K562 (cell line): ENCODE measurements around the gene SOCS3. TPM values are rescaled to one million over a fixed set of nuclear protein-coding genes. Genes with fewer than 3 reads are reported as not detected.

Experiments
- ATAC-seq: fragments of 200-7000 bp; cut with Tn5 transposase; 3 replicates; pipeline ENCODE4 v1.9.1; 2020; ENCODE audit warnings: moderate library complexity
- BruUV-seq: library from RNA; stranded (reverse); fragments of 400-500 nt; replicated peaks from 2 replicates; lab custom pipeline; 2021; lab: Mats Ljungman, UMichigan
- CTCF ChIA-PET: fragments of 300-600 bp; formaldehyde crosslinking; extraction: SDS; loops from one replicate; lab custom pipeline; 2021; ENCODE audit warnings: low intra/inter-chr PET ratio; lab: Yijun Ruan, JAX
- POLR2A ChIA-PET: fragments of 300-600, 350-650 bp; sonication (Branson Sonifier 250); formaldehyde crosslinking; extraction: SDS; loops from one replicate; lab custom pipeline; 2021; ENCODE audit warnings: antibody characterized with exemption, inconsistent platforms; lab: Yijun Ruan, JAX
- DNase-seq, 4 experiments: peaks; one replicate each; pipeline versions ENCODE4 v3.0.0 to v3.0.0-alpha.2; 2011 to 2018; ENCODE audit warnings: low spot score in 3 of 4, mixed read lengths in 3 of 4; ENCODE audit errors: extremely low read depth in 1 of 4
- FAIRE-seq: peaks from 2 replicates; lab custom pipeline; 2011; peaks lifted over from hg19 to GRCh38; lab: Jason Lieb, UNC
- H2AFZ ChIP-seq: 2 replicates; pipeline ENCODE4 v1.6.0; 2011; ENCODE audit warnings: low read depth, low read length, control low read depth, inconsistent platforms
- H3K27ac ChIP-seq: fragments of 200-600 bp; 3 replicates; pipeline ENCODE4 v1.8.0; 2011; ENCODE audit warnings: low read depth, mild to moderate bottlenecking, control low read depth, inconsistent platforms, low read length, moderate library complexity, mixed read lengths; ENCODE audit errors: extremely low read depth
- H3K27me3 ChIP-seq, 2 experiments: fragments of 300-600 bp in 1 of 2; 2 replicates in 1 of 2; 3 replicates in 1 of 2; pipeline versions ENCODE4 v1.6.0 to v1.8.0; 2011; ENCODE audit warnings: inconsistent platforms in 2 of 2, low read length in 2 of 2, mild to moderate bottlenecking in 1 of 2, mixed read lengths in 1 of 2, moderate library complexity in 1 of 2; ENCODE audit not compliant: control insufficient read depth in 2 of 2, insufficient read depth in 2 of 2
- H3K36me3 ChIP-seq: fragments of 300-600 bp; 3 replicates; pipeline ENCODE4 v1.8.0; 2011; ENCODE audit warnings: mild to moderate bottlenecking, low read length, inconsistent platforms; ENCODE audit not compliant: control insufficient read depth, insufficient read depth
- H3K4me1 ChIP-seq, 2 experiments: fragments of 200-600 bp in 1 of 2; replicated peaks in 1 of 2; 2 replicates in 1 of 2; 3 replicates in 1 of 2; pipeline versions ENCODE4 v1.5.1 to v1.8.0; 2011; ENCODE audit warnings: inconsistent platforms in 2 of 2, low read length in 2 of 2, mild to moderate bottlenecking in 1 of 2, mixed read lengths in 1 of 2, moderate library complexity in 1 of 2; ENCODE audit not compliant: control insufficient read depth in 2 of 2, insufficient read depth in 2 of 2
- H3K4me2 ChIP-seq: 2 replicates; pipeline ENCODE4 v1.6.1; 2011; ENCODE audit warnings: low read length, control low read depth, inconsistent platforms, mixed read lengths; ENCODE audit not compliant: insufficient read depth
- H3K4me3 ChIP-seq: fragments of 200-600 bp; sonication (generic), shearing (Covaris generic); 2 replicates; pipeline ENCODE4 v1.5.1; 2016; ENCODE audit warnings: control low read depth, inconsistent platforms
- H3K79me2 ChIP-seq: fragments of 200-600 bp; 3 replicates; pipeline ENCODE4 v1.8.0; 2011; ENCODE audit warnings: low read length, inconsistent platforms; ENCODE audit not compliant: control insufficient read depth, insufficient read depth
- H3K9ac ChIP-seq, 2 experiments: 2 replicates each; pipeline versions ENCODE4 v1.6.0 to v1.6.1; 2011; ENCODE audit warnings: low read depth in 2 of 2, low read length in 2 of 2, control low read depth in 1 of 2, inconsistent platforms in 1 of 2, mild to moderate bottlenecking in 1 of 2, mixed read lengths in 1 of 2; ENCODE audit not compliant: insufficient read depth in 1 of 2
- H3K9me1 ChIP-seq: one replicate; pipeline ENCODE4 v1.6.0; 2011; ENCODE audit warnings: inconsistent platforms, mild to moderate bottlenecking, low read length, moderate library complexity; ENCODE audit not compliant: control insufficient read depth, insufficient read depth
- H3K9me3 ChIP-seq: replicated peaks from 2 replicates; pipeline ENCODE4 v1.5.1; 2011; ENCODE audit warnings: low read depth, low read length, inconsistent platforms; ENCODE audit not compliant: control insufficient read depth, insufficient read depth
- H4K20me1 ChIP-seq: replicated peaks from 2 replicates; pipeline ENCODE4 v1.6.1; 2011; ENCODE audit warnings: low read length, inconsistent platforms, mixed read lengths; ENCODE audit not compliant: control insufficient read depth, insufficient read depth
- CBX1 ChIP-seq: sonication (generic); IDR thresholded peaks from 2 replicates; pipeline ENCODE4 v1.6.1; 2016; ENCODE audit warnings: antibody characterized with exemption, low read depth, mild to moderate bottlenecking
- CBX8 ChIP-seq: fragments of 200-600 bp; sonication (generic); IDR thresholded peaks from 2 replicates; pipeline ENCODE4 v1.6.1; 2012; ENCODE audit warnings: borderline replicate concordance, mixed run types, low read depth, mild to moderate bottlenecking, moderate library complexity, mixed read lengths, low read length, control low read depth, inconsistent platforms; ENCODE audit not compliant: poor library complexity, severe bottlenecking; ENCODE audit errors: extremely low read depth
- CLOCK ChIP-seq: fragments of 250-450 bp; sonication (Bioruptor Pico); IDR thresholded peaks from 2 replicates; pipeline ENCODE4 v1.4.0; 2020; ENCODE audit warnings: mild to moderate bottlenecking, moderate library complexity, borderline replicate concordance
- COPS2 ChIP-seq: fragments of 450-650 bp; conservative IDR thresholded peaks from 2 replicates; pipeline ENCODE4 v1.6.1; 2016; ENCODE audit warnings: mild to moderate bottlenecking, moderate library complexity
- CXXC5 ChIP-seq: fragments of 250-450 bp; sonication (Bioruptor Pico); IDR thresholded peaks from 2 replicates; pipeline ENCODE4 v1.8.0; 2022; ENCODE audit warnings: inconsistent platforms, mild to moderate bottlenecking, moderate library complexity
- ELF4 ChIP-seq: fragments of 450-650 bp; formaldehyde crosslinking; IDR thresholded peaks from 2 replicates; pipeline ENCODE4 v1.4.0; 2022; ENCODE audit warnings: missing genetic modification characterization
- FOXJ3 ChIP-seq: sonication (generic); formaldehyde crosslinking; IDR thresholded peaks from 2 replicates; pipeline ENCODE4 v1.4.0; 2020; ENCODE audit warnings: mild to moderate bottlenecking, missing genetic modification reagents
- MYNN ChIP-seq, 2 experiments: sonication (generic); formaldehyde crosslinking in 1 of 2; IDR thresholded peaks; 2 replicates each; pipeline versions ENCODE4 v1.5.0 to v1.6.1; 2016 to 2020; ENCODE audit warnings: antibody characterized with exemption in 1 of 2, missing genetic modification reagents in 1 of 2
- PHB2 ChIP-seq: fragments of 450-650 bp; IDR thresholded peaks from 2 replicates; pipeline ENCODE4 v1.6.1; 2017; ENCODE audit warnings: low read depth
- POLR2H ChIP-seq: IDR thresholded peaks from 2 replicates; pipeline ENCODE4 v1.6.1; 2016; ENCODE audit warnings: missing genetic modification characterization, low read depth, mild to moderate bottlenecking, control low read depth, missing compliant biosample characterization, moderate library complexity
- POLR3G ChIP-seq: IDR thresholded peaks from 2 replicates; pipeline ENCODE4 v1.6.1; 2011; ENCODE audit not compliant: insufficient read length, insufficient replicate concordance; ENCODE audit errors: extremely low read depth
- PTTG1 ChIP-seq: fragments of 450-650 bp; IDR thresholded peaks from 2 replicates; pipeline ENCODE4 v1.6.1; 2016; ENCODE audit warnings: low read depth, mild to moderate bottlenecking, missing genetic modification characterization, missing compliant biosample characterization
- RAD51 ChIP-seq: fragments of 450-650 bp; IDR thresholded peaks from 2 replicates; pipeline ENCODE4 v1.7.1; 2016; ENCODE audit warnings: low read depth, mild to moderate bottlenecking, borderline replicate concordance
- RFX1 ChIP-seq: fragments of 450-650 bp; IDR thresholded peaks from 2 replicates; pipeline ENCODE4 v1.6.1; 2016; ENCODE audit warnings: mild to moderate bottlenecking, moderate library complexity
- TGIF2 ChIP-seq: sonication (generic); formaldehyde crosslinking; IDR thresholded peaks from 2 replicates; pipeline ENCODE4 v1.8.1; 2022; ENCODE audit warnings: mild to moderate bottlenecking, missing genetic modification reagents, moderate library complexity
- THRA ChIP-seq: fragments of 450-650 bp; IDR thresholded peaks from 2 replicates; pipeline ENCODE4 v1.6.1; 2017; ENCODE audit warnings: mild to moderate bottlenecking, moderate library complexity
- YY1 ChIP-seq, 3 experiments: IDR thresholded peaks; 2 replicates each; pipeline ENCODE4 v1.6.1; 2011; ENCODE audit warnings: low read length in 2 of 3, mild to moderate bottlenecking in 2 of 3, moderate library complexity in 2 of 3, borderline replicate concordance in 1 of 3, control low read depth in 1 of 3, low read depth in 1 of 3; ENCODE audit not compliant: insufficient read depth in 3 of 3, insufficient replicate concordance in 2 of 3, control insufficient read depth in 1 of 3, insufficient read length in 1 of 3; ENCODE audit errors: extremely low read depth in 1 of 3
- ZNF133 ChIP-seq: fragments of 250-450 bp; sonication (Bioruptor Pico); IDR thresholded peaks from 2 replicates; pipeline ENCODE4 v1.4.0; 2020; ENCODE audit warnings: mild to moderate bottlenecking
- ZNF589 ChIP-seq: fragments of 200-800 bp; sonication (Bioruptor generic); IDR thresholded peaks from 2 replicates; pipeline ENCODE4 v1.6.1; 2016; ENCODE audit warnings: low read depth, missing genetic modification characterization, missing compliant biosample characterization
- WGBS: fragments of 100-300 bp; shearing (Covaris generic); methylation state at CpG from one replicate; pipeline ENCODE4 v1.1.6; 2016; ENCODE audit warnings: low coverage, mixed read lengths; ENCODE audit not compliant: insufficient coverage; ENCODE audit errors: missing lambda C conversion rate; 5-methylcytosine and 5-hydroxymethylcytosine counted together
- in situ Hi-C: fragments of 300-500 bp; cut with MboI; formaldehyde crosslinking; loops from 4 replicates; pipeline ENCODE4 v1.15.0; 2018; ENCODE audit warnings: inconsistent platforms, mixed read lengths
- intact Hi-C: fragments of 100-400 bp; cut with micrococcal nuclease; formaldehyde crosslinking; loops from 2 replicates; pipeline ENCODE4 v1.14.2; 2022
- polyA plus RNA-seq, 8 experiments: library from polyadenylated mRNA; depleted of rRNA in 4 of 8; stranded (reverse) in 5 of 8; unstranded in 3 of 8; fragments of >200 nt; fragmentation: Nextera tagmentation in 2 of 8; fragmentation: Illumina TruSeq in 1 of 8; extraction: Ambion mirVana in 2 of 8; extraction: Trizol in 1 of 8; gene quantifications; 2 replicates each; pipeline versions ENCODE4 v1.2.1 to v1.2.3, GENCODE V29; 2011 to 2014; ENCODE audit warnings: inconsistent platforms in 1 of 8, missing spikeins in 1 of 8
- total RNA-seq, 7 experiments: library from RNA; depleted of rRNA in 6 of 7; stranded (reverse); fragments of >200 nt in 6 of 7; fragmentation: Illumina TruSeq in 2 of 7; extraction: Trizol in 2 of 7; gene quantifications; 2 replicates each; pipeline versions ENCODE4 v1.2.1 to v1.2.3, GENCODE V29; 2011 to 2021; ENCODE audit warnings: low replicate concordance in 1 of 7

The SOCS3 gene
- total and polyA plus RNA-seq, 9 of the 15 experiments (the other 6 are each of a cell fraction or from before 2014, with no cell fraction given) = 0.56 to 38.9 (median 13.7) TPM

- H3K36me3 ChIP-seq = peaks cover 52% of the 10 kb centered on the region; the same call in 2 of the 3 replicates
- POLR2A ChIA-PET = interaction anchor here (0.7 to 0.9 kb wide), 2 partner anchors 8 to 131 kb away, joined by 3 read pairs; no protein-coding TSS in a partner anchor
- no peak overlapping the region for H3K4me2 ChIP-seq
- DNase-seq (no peak), FAIRE-seq (no peak), ATAC-seq (no peak)
- H3K4me1 ChIP-seq = peaks cover 6% of the 10 kb centered on the region in 2 experiments; a peak in 3 of 5 replicates
- H3K27ac ChIP-seq = no peak overlapping the region
- intact Hi-C loops (no loop called here), in situ Hi-C loops (no loop called here)
- H3K9ac ChIP-seq = no peak overlapping the region
- H3K27me3 ChIP-seq = no peaks in the 10 kb centered on the region
- H3K9me1 ChIP-seq = no peaks in the 10 kb centered on the region
- 88% methylated on average over 10 of the region's 11 CpGs for WGBS
- H3K4me3 ChIP-seq = no peak overlapping the region
- peaks cover 13% of the 10 kb centered on the region for H4K20me1 ChIP-seq
- H3K9me3 ChIP-seq = no peaks in the 10 kb centered on the region
- CTCF ChIA-PET = no interaction called here
- peaks cover 64% of the 10 kb centered on the region for H3K79me2 ChIP-seq
- BruUV-seq = no TSS peak
- no peak overlapping the region for H2AFZ ChIP-seq
- TF ChIP-seq CXXC5 (CRISPR knock-in tag) (no peak), POLR3G (no peak), COPS2 (no peak), ELF4 (CRISPR knock-in tag) (no peak), CBX1 (no peak), FOXJ3 (CRISPR knock-in tag) (no peak), ZNF133 (CRISPR knock-in tag) (no peak), CLOCK (CRISPR knock-in tag) (no peak), PHB2 (no peak), THRA (no peak), MYNN (IDR thresholded peaks at IDR 0.05) (no peak), MYNN (CRISPR knock-in tag; IDR thresholded peaks at IDR 0.05) (no peak), RFX1 (no peak), TGIF2 (CRISPR knock-in tag) (no peak), CBX8 (no peak), PTTG1 (no peak), ZNF589 (CRISPR knock-in tag) (no peak), POLR2H (tag) (no peak), YY1 (IDR thresholded peaks at IDR 0.05; ENCODE audit: borderline replicate concordance in 1 of 3, control insufficient read depth in 1 of 3, extremely low read depth in 1 of 3, insufficient read depth in 3 of 3, insufficient read length in 1 of 3, insufficient replicate concordance in 2 of 3, low read depth in 1 of 3, low read length in 2 of 3) (no peak), RAD51 (no peak)
Observed at GRCh38 chr17:78391051-78391431, 31.2 kb upstream of the SOCS3 start.
